Epithelial cell of proximal tubule (primary cell): Measurements from ENCODE around the gene FOXA3. TPM values are rescaled to one million over a fixed set of nuclear protein-coding genes. Genes with fewer than 3 reads are reported as not detected.

ENCODE experiments used
- DNase-seq: peaks from one replicate; pipeline ENCODE4 v3.0.0-alpha.2; 2011; ENCODE audit warnings: low read depth
- H3K4me3 ChIP-seq: 2 replicates; pipeline ENCODE4 v1.5.1; 2011; ENCODE audit warnings: low read depth, mild to moderate bottlenecking, low read length
- CTCF ChIP-seq: conservative IDR thresholded peaks from 2 replicates; pipeline ENCODE4 v1.5.1; 2012; ENCODE audit warnings: low read depth, mild to moderate bottlenecking, low read length
- total RNA-seq: library from RNA; depleted of rRNA; stranded (reverse); fragments of >200 nt; gene quantifications from 2 replicates; pipeline ENCODE4 v1.2.3, GENCODE V29; 2015

Gene FOXA3
- total RNA-seq, 1 donor from 2014 or later = 2.8 TPM

GRCh38 chr19:45913874-45914830 lies 50.0 kb downstream of the FOXA3 start, which contains the start of gene NANOS2:
NANOS2 (minus strand) TSS chr19:45914778; CDS start chr19:45914693, 85 bp downstream.
- peak; percentile 3 for TF ChIP-seq CTCF
- no peak within 1 kb of the TSS for H3K4me3 ChIP-seq
- no peak for DNase-seq

- no peak overlapping the region for H3K4me3 ChIP-seq
- no peak for DNase-seq
- no peak for TF ChIP-seq CTCF
These were observed 53.4 kb downstream of the FOXA3 start for GRCh38 chr19:45917421-45918091.

- DNase-seq = no peak
- no peak for TF ChIP-seq CTCF
- H3K4me3 ChIP-seq = no peak overlapping the region
These were observed 54.6 kb downstream of the FOXA3 start for GRCh38 chr19:45918721-45919120.

GRCh38 chr19:45919678-45920077 lies 55.6 kb downstream of the FOXA3 start:
- TF ChIP-seq CTCF = no peak
- H3K4me3 ChIP-seq = no peak overlapping the region
- no peak for DNase-seq

GRCh38 chr19:45920458-45920857 lies 56.3 kb downstream of the FOXA3 start:
- H3K4me3 ChIP-seq = no peak overlapping the region
- no peak for DNase-seq
- TF ChIP-seq CTCF = no peak

GRCh38 chr19:45922281-45922680 lies 58.2 kb downstream of the FOXA3 start:
- peak; percentile 25 for TF ChIP-seq CTCF
- DNase-seq = no peak
- no peak overlapping the region for H3K4me3 ChIP-seq

Other genes with a start within 250 kb of the FOXA3 start
- gene EML2, start 224.9 kb upstream of the FOXA3 start, total RNA-seq = 17.7 and 33.6 TPM in 2 replicates
- 0.22 and 0.86 TPM in 2 replicates for gene GIPR, start 196.1 kb upstream of the FOXA3 start, total RNA-seq
- 331 and 431 TPM in 2 replicates for gene SNRPD2, start 172.4 kb upstream of the FOXA3 start, total RNA-seq
- gene QPCTL, start 171.7 kb upstream of the FOXA3 start, total RNA-seq = 19.3 and 25.2 TPM in 2 replicates
- gene FBXO46, start 133.4 kb upstream of the FOXA3 start, total RNA-seq = 6.6 and 11.5 TPM in 2 replicates
- not detected in 2 replicates for gene MEIOSIN, start 130.9 kb upstream of the FOXA3 start, total RNA-seq
- gene SIX5, start 95.1 kb upstream of the FOXA3 start, total RNA-seq = 8.2 and 11.2 TPM in 2 replicates
- gene DMPK, start 81.8 kb upstream of the FOXA3 start, total RNA-seq = 10.9 and 21.0 TPM in 2 replicates
- 35.7 and 38.8 TPM in 2 replicates for gene DMWD, start 71.5 kb upstream of the FOXA3 start, total RNA-seq
- 0.07 TPM in 1 of 2 replicates, not detected in the other for gene RSPH6A, start 49.0 kb upstream of the FOXA3 start, total RNA-seq
- gene SYMPK, start 1.2 kb upstream of the FOXA3 start, total RNA-seq = 22.9 and 26.0 TPM in 2 replicates
- gene IRF2BP1, start 21.8 kb downstream of the FOXA3 start, total RNA-seq = 26.8 and 31.2 TPM in 2 replicates
- 1.3 and 2.0 TPM in 2 replicates for gene MYPOP, start 38.3 kb downstream of the FOXA3 start, total RNA-seq
- gene NANOS2, start 50.5 kb downstream of the FOXA3 start, total RNA-seq = not detected in 2 replicates
- gene NOVA2, start 109.5 kb downstream of the FOXA3 start, total RNA-seq = not detected in 2 replicates
- gene CCDC61, start 131.1 kb downstream of the FOXA3 start, total RNA-seq = 10.1 and 10.8 TPM in 2 replicates
- gene PGLYRP1, start 158.7 kb downstream of the FOXA3 start, total RNA-seq = not detected in 2 replicates
- not detected in 2 replicates for gene IGFL4, start 176.7 kb downstream of the FOXA3 start, total RNA-seq